Left kidney (tissue), 8 donors: ENCODE measurements around the gene SRSF4. TPM values are rescaled to one million over a fixed set of nuclear protein-coding genes. Genes with fewer than 3 reads are reported as not detected.
"Not testable (repeated sequence)": the region's sequence is repeated elsewhere in the genome, so short reads cannot be mapped to it uniquely, and the experiment has no call there.

Source experiments
- DNase-seq: peaks from one replicate; pipeline ENCODE4 v3.0.0-alpha.2; 2013
- long read RNA-seq, 8 donors: transcript quantifications; one replicate each; lab custom pipeline, GENCODE V29; 2026
- polyA plus RNA-seq: library from polyadenylated mRNA; unstranded; fragments of 120-200 nt; gene quantifications from one replicate; pipeline ENCODE4 v1.2.1, GENCODE V29; 2013; ENCODE audit not compliant: insufficient read length

Gene SRSF4
- polyA plus RNA-seq = 133 TPM
- long read RNA-seq, donor 1, transcript SRSF4-201 (6 exons, 2,387 nt) = major isoform, 39 of 101 reads
- long read RNA-seq, donor 1, partial matches to known transcripts = 60 of 101 reads
- long read RNA-seq, donor 1, other reads (novel, unspliced or antisense) = 0 of 101 reads
- long read RNA-seq, donor 2, transcript SRSF4-201 (6 exons, 2,387 nt) = major isoform, 39 of 42 reads
- long read RNA-seq, donor 2, partial matches to known transcripts = 0 of 42 reads
- long read RNA-seq, donor 2, other reads (novel, unspliced or antisense) = 0 of 42 reads
- long read RNA-seq, donor 3, transcript SRSF4-201 (6 exons, 2,387 nt) = major isoform, 30 of 31 reads
- long read RNA-seq, donor 3, partial matches to known transcripts = 0 of 31 reads
- long read RNA-seq, donor 3, other reads (novel, unspliced or antisense) = 0 of 31 reads
- long read RNA-seq, donor 4, partial matches to known transcripts = 0 of 1 reads
- long read RNA-seq, donor 4, other reads (novel, unspliced or antisense) = 0 of 1 reads
- long read RNA-seq, donor 5, transcript SRSF4-201 (6 exons, 2,387 nt) = major isoform, 32 of 69 reads
- long read RNA-seq, donor 5, partial matches to known transcripts = 35 of 69 reads
- long read RNA-seq, donor 5, other reads (novel, unspliced or antisense) = 0 of 69 reads
- long read RNA-seq, donor 6, transcript SRSF4-201 (6 exons, 2,387 nt) = major isoform, 48 of 52 reads
- long read RNA-seq, donor 6, partial matches to known transcripts = 0 of 52 reads
- long read RNA-seq, donor 6, other reads (novel, unspliced or antisense) = 0 of 52 reads
- long read RNA-seq, donor 7, transcript SRSF4-201 (6 exons, 2,387 nt) = major isoform, 43 of 47 reads
- long read RNA-seq, donor 7, partial matches to known transcripts = 0 of 47 reads
- long read RNA-seq, donor 7, other reads (novel, unspliced or antisense) = 0 of 47 reads
- long read RNA-seq, donor 8, transcript SRSF4-201 (6 exons, 2,387 nt) = major isoform, 6 of 6 reads
- long read RNA-seq, donor 8, partial matches to known transcripts = 0 of 6 reads
- long read RNA-seq, donor 8, other reads (novel, unspliced or antisense) = 0 of 6 reads

- DNase-seq = peak; percentile 98
Measured at GRCh38 chr1:29181413-29182225, at the start of gene SRSF4. Gene SRSF4 (minus strand): TSS chr1:29181900. CDS start chr1:29181752, 148 bp downstream.

GRCh38 chr1:29230553-29231378, 49.1 kb upstream of the SRSF4 start, which contains the start of gene MECR:
Gene MECR (minus strand): TSS chr1:29230934. CDS start chr1:29230906, 28 bp downstream.
- peak; percentile 94 for DNase-seq

DNA sequence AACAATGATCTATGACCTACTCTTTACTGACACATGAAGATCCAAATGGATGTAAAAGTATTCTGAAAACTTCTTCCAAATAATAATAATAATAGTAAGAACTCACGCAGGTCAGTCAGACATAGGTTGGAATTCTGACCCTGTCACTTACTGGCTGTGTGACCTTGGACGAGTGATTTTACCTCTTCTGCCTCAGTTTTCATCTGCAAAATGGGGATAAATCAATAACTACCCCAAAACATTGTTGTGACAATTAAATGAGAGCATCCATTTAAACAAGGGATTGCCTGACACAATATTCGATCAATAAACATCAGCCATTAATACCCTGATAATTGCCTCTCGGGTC, 48.5 kb upstream of the SRSF4 start:
- DNase-seq = no peak

DNA sequence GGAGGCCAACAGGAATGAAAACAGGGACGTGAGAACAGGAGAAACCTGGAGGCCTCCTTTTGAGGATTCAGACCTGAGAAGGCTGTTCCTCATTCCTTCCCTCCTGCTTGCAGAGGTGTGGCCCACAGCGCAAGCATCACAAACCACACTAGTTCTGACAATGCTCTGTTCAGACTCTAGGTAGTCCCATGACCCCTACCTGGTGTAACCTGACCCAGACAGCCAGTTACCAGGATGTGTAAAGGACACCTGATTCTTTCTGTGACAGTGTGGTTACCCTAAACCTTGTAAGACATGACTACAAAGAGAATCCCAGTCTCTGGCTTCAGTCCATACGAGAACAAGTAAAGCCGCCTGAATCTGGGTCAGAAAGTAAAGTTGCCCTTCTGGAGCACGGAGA, 45.8 kb upstream of the SRSF4 start:
- DNase-seq = no peak

DNA sequence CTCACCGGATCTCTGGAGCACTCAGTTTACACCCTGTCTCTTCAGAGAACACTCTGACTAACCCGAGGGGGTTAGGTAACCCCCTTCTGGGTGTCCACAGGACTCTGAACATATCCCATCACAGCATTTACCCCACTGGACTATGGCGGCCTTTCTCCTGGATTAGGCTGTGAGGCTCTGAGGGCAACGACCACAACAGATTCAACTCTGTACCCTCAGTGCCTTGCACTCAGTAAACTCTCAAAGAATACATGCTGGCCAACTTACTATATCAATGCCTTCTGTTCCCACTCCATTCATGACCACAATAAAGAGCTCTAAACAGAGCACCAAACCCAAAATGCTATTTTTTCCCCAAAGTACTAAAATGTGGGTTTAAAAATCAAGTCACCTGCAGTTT, 43.7 kb upstream of the SRSF4 start:
- no peak for DNase-seq

GRCh38 chr1:29224356-29224837, 42.7 kb upstream of the SRSF4 start:
- DNase-seq = no peak

DNA sequence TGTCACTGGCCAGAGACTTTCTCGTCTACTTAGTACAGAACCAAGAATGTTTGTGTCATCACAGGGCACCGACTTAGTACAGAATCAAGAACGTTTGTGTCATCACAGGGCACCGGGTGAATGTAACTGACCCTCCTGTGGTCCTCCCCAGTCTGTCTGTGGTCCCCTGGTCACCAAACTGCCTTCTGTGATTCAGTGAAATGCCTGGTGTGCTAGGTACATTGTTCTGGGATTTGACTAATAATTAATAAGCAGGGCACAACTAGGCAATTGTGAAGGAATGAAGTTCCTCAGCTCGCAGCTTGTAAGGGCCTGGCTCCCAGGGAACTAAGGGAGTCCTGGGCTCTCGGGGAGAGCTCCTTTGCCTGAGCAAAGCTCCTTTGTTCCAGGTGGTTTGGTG, 41.8 kb upstream of the SRSF4 start:
- DNase-seq = no peak

DNA sequence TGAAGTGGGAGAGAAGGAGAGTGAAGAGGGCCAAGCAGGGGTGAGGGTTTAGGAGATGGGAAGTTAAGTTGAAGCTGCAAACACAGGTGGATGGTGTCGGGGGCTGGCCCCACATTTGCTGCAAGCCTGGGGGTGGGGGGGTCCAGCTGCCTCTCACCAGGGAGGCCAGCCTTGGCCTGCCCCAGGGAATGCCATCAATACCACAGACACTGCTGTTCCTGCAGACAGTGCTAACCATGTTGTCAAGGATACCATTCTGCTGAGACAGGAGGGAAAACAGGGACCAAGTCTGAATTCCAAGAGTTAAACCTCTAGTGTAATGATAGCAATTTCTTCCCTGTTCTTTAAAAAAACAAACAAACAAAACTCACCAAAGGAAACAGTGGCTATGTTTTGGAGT, 41.0 kb upstream of the SRSF4 start:
- DNase-seq = no peak

DNA sequence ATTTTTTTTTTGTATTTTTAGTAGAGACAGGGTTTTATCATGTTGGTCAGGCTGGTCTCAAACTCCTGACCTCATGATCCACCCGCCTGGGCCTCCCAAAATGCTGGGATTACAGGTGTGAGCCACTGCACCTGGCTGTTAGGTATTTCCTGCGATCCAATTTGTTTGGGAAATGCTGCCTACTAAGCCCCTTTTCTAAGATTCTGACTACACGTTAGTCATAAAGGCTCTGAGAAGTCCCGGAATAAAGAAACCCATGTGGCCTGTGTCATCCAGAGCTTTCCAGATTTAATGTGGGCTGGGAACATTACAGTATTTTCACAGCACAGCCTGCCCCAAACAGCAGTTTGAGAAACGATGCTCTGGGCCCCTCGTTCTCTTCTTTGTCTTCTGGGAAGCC, 40.6 kb upstream of the SRSF4 start:
- DNase-seq = not testable (repeated sequence)

- DNase-seq = no peak
Measured at GRCh38 chr1:29221296-29221695, 39.6 kb upstream of the SRSF4 start.

DNA sequence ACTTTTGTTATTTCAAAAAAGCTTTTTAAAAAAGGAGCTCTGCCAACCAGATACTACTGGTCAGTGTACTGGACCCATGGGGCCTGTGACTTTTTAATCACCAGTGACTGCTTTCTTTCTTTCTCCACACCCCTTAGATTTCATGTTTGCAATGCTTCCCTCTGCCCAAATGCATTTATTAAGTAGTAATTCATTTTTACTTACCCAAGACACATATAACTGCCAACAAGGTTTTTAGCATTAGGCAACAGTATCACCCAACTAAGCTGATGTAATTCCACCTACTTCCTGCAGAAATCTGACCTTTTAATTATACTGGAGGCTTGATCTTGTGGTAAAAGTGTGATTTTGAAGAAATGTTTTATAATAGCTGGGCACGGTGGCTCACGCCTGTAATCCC, 36.5 kb upstream of the SRSF4 start:
- no peak for DNase-seq

- no peak for DNase-seq
Measured at GRCh38 chr1:29217633-29218032, 35.9 kb upstream of the SRSF4 start.

GRCh38 chr1:29213055-29213454, 31.4 kb upstream of the SRSF4 start:
- DNase-seq = no peak

GRCh38 chr1:29211086-29212030, 29.7 kb upstream of the SRSF4 start:
- DNase-seq = no peak

- no peak for DNase-seq
Measured at GRCh38 chr1:29210278-29211085, 28.8 kb upstream of the SRSF4 start.

- no peak for DNase-seq
Measured at GRCh38 chr1:29209173-29209572, 27.5 kb upstream of the SRSF4 start.

GRCh38 chr1:29208442-29208841, 26.7 kb upstream of the SRSF4 start:
- no peak for DNase-seq

- peak; percentile 93 for DNase-seq
Measured at GRCh38 chr1:29202584-29203340, 21.1 kb upstream of the SRSF4 start.
